Peyer's patch (tissue), 4 donors: ENCODE data around the gene MAST4.

Experiments
- CTCF ChIP-seq, 6 experiments: fragments of 450-650 bp in 4 of 6; fragments of 200-600 bp in 2 of 6; sonication (generic) in 1 of 6; IDR thresholded peaks; one replicate each; pipeline ENCODE4 v1.5.1; 2017 to 2019; ENCODE audit warnings: antibody characterized with exemption in 6 of 6, mild to moderate bottlenecking in 3 of 6, moderate library complexity in 1 of 6
- POLR2A ChIP-seq, 2 donors: fragments of 450-650 bp; IDR thresholded peaks; one replicate each; pipeline ENCODE4 v1.5.1; 2017; ENCODE audit warnings: antibody characterized with exemption in 2 of 2, mild to moderate bottlenecking in 2 of 2, moderate library complexity in 2 of 2

GRCh38 chr5:66807743-66808142 lies 211.6 kb downstream of the MAST4 start:
- peak in 4 of 6 experiments; percentile 12 to 43 (median 36) for TF ChIP-seq CTCF (IDR thresholded peaks at IDR 0.05)
- TF ChIP-seq POLR2A (IDR thresholded peaks at IDR 0.05) = no peak
